Karpas-422 (cell line): Measurements from ENCODE around the gene FGF18. TPM values are rescaled to one million over a fixed set of nuclear protein-coding genes. Genes with fewer than 3 reads are reported as not detected.

Source experiments
- DNase-seq: peaks from one replicate; pipeline ENCODE4 v3.0.0-alpha.2; 2015
- H2AFZ ChIP-seq: fragments of 200-600 bp; sonication (generic); 2 replicates; pipeline ENCODE4 v1.6.1; 2014; ENCODE audit warnings: antibody characterized with exemption, low read length, mixed read lengths
- H3K27ac ChIP-seq: fragments of 200-600 bp; sonication (generic); 2 replicates; pipeline ENCODE4 v1.5.1; 2014; ENCODE audit warnings: mild to moderate bottlenecking, low read length, moderate library complexity
- H3K27me3 ChIP-seq: fragments of 200-600 bp; sonication (generic); 2 replicates; pipeline ENCODE4 v1.6.1; 2014; ENCODE audit warnings: low read length, mixed read lengths
- H3K36me3 ChIP-seq: fragments of 200-600 bp; sonication (generic); 2 replicates; pipeline ENCODE4 v1.6.1; 2014; ENCODE audit warnings: low read length, mixed read lengths; ENCODE audit not compliant: insufficient read depth
- H3K4me1 ChIP-seq: fragments of 200-600 bp; sonication (generic); 2 replicates; pipeline ENCODE4 v1.6.1; 2014; ENCODE audit warnings: mild to moderate bottlenecking, low read length, mixed read lengths
- H3K4me2 ChIP-seq: fragments of 200-600 bp; sonication (generic); 2 replicates; pipeline ENCODE4 v1.6.1; 2014; ENCODE audit warnings: low read length, low read depth, mild to moderate bottlenecking; ENCODE audit not compliant: poor library complexity, severe bottlenecking
- H3K4me3 ChIP-seq: fragments of 200-600 bp; sonication (generic); 2 replicates; pipeline ENCODE4 v1.5.1; 2014; ENCODE audit warnings: mild to moderate bottlenecking, antibody characterized with exemption, low read length, mixed read lengths
- H3K79me2 ChIP-seq: fragments of 200-600 bp; sonication (generic); 2 replicates; pipeline ENCODE4 v1.6.1; 2014; ENCODE audit warnings: mild to moderate bottlenecking, low read length, mixed read lengths
- H3K9ac ChIP-seq: fragments of 200-600 bp; sonication (generic); 2 replicates; pipeline ENCODE4 v1.6.0; 2014; ENCODE audit warnings: low read length
- H3K9me2 ChIP-seq: fragments of 200-600 bp; sonication (generic), shearing (Covaris generic); replicated peaks from 2 replicates; pipeline ENCODE4 v1.6.0; 2014; ENCODE audit warnings: mild to moderate bottlenecking, low read length, moderate library complexity; ENCODE audit not compliant: insufficient read depth
- H3K9me3 ChIP-seq: fragments of 300-700, 200-600 bp; sonication (generic); 2 replicates; pipeline ENCODE4 v1.6.1; 2014; ENCODE audit warnings: low read length, mixed read lengths
- H4K20me1 ChIP-seq: fragments of 200-600 bp; sonication (generic); 2 replicates; pipeline ENCODE4 v1.6.1; 2014; ENCODE audit warnings: mild to moderate bottlenecking, antibody characterized with exemption, low read length, low read depth; ENCODE audit not compliant: insufficient read depth
- total RNA-seq: library from RNA; depleted of rRNA; stranded (reverse); fragments of >200 nt; shearing (Covaris generic); gene quantifications from 2 replicates; pipeline ENCODE4 v1.2.3, GENCODE V29; 2014; ENCODE audit warnings: low replicate concordance

The FGF18 gene
- total RNA-seq, 1 experiment from 2014 or later: not detected

DNA sequence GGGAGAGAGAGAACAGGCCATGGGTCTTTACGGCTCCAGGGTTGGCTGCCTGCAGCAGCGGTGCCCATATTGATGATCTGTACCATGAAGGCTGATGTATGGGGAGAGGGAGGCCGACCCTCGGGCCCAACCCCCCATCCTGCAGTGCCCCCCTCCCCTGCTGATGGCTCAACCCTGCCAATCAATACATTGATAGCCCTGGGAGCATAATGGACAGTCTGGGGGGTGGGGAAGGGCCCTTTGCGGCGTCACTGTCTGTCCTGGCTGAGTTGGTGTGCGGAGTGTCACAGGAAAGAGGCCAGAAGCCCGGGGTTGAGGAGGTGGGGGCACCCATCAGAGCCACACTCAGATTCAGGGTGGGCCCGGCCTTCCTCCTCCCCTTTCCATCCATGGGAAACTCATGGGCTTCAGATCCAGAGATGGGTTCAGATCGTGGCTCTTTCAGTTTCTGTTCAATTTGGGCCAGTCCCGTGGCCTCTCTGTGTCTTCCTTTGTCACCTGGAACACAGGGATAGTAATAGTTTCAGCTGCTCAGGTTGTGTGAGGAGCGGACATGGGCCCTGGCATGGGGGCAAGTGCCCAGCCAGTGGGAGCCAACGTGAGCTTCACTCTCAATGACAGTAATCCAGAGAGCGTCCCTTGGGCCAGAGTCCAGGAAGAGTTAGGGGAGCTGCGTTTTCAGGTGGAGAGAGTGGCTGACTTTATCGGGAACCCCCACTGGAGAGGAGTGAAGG, 9.5 kb downstream of the FGF18 start:
- Histone ChIP-seq H3K4me2 (no peak overlapping the region), H3K4me3 (no peak overlapping the region), H3K4me1 (no peaks in the 10 kb centered on the region), H4K20me1 (0 out of 2 replicates have a peak, but pooled peaks cover 5% of the 10 kb centered on the region), H3K9me2 (no peaks in the 10 kb centered on the region), H2AFZ (no peak overlapping the region), H3K27ac (no peak overlapping the region), H3K9me3 (no peaks in the 10 kb centered on the region), H3K36me3 (no peaks in the 10 kb centered on the region), H3K79me2 (no peaks in the 10 kb centered on the region), H3K9ac (no peak overlapping the region), H3K27me3 (no peaks in the 10 kb centered on the region)
- no peak for DNase-seq

GRCh38 chr5:171429543-171429910, 10.1 kb downstream of the FGF18 start:
- no peak overlapping the region for H2AFZ ChIP-seq
- DNase-seq: no peak
- no peak overlapping the region for H3K27ac ChIP-seq
- H3K27me3 ChIP-seq: no peaks in the 10 kb centered on the region
- H3K4me3 ChIP-seq: no peak overlapping the region
- H3K79me2 ChIP-seq: no peaks in the 10 kb centered on the region
- H3K9me2 ChIP-seq: no peaks in the 10 kb centered on the region
- H3K4me2 ChIP-seq: no peak overlapping the region
- no peak overlapping the region for H3K9ac ChIP-seq
- H4K20me1 ChIP-seq: 0 out of 2 replicates have a peak, but pooled peaks cover 5% of the 10 kb centered on the region
- no peaks in the 10 kb centered on the region for H3K9me3 ChIP-seq
- no peaks in the 10 kb centered on the region for H3K36me3 ChIP-seq
- H3K4me1 ChIP-seq: no peaks in the 10 kb centered on the region

- Histone ChIP-seq H3K4me1 (no peaks in the 10 kb centered on the region), H3K9me2 (no peaks in the 10 kb centered on the region), H3K9me3 (no peaks in the 10 kb centered on the region), H3K27me3 (no peaks in the 10 kb centered on the region), H3K9ac (no peak overlapping the region), H3K79me2 (no peaks in the 10 kb centered on the region), H3K36me3 (no peaks in the 10 kb centered on the region), H3K4me2 (no peak overlapping the region), H4K20me1 (0 out of 2 replicates have a peak, but pooled peaks cover 5% of the 10 kb centered on the region), H2AFZ (no peak overlapping the region), H3K27ac (no peak overlapping the region), H3K4me3 (no peak overlapping the region)
- DNase-seq: no peak
Observed at GRCh38 chr5:171431251-171431777, 11.9 kb downstream of the FGF18 start.

- no peak overlapping the region for H3K4me2 ChIP-seq
- 0 out of 2 replicates have a peak, but pooled peaks cover 5% of the 10 kb centered on the region for H4K20me1 ChIP-seq
- DNase-seq: no peak
- no peaks in the 10 kb centered on the region for H3K36me3 ChIP-seq
- H3K27ac ChIP-seq: no peak overlapping the region
- H3K27me3 ChIP-seq: no peaks in the 10 kb centered on the region
- H2AFZ ChIP-seq: no peak overlapping the region
- no peaks in the 10 kb centered on the region for H3K9me3 ChIP-seq
- no peaks in the 10 kb centered on the region for H3K79me2 ChIP-seq
- no peaks in the 10 kb centered on the region for H3K4me1 ChIP-seq
- H3K9me2 ChIP-seq: no peaks in the 10 kb centered on the region
- no peak overlapping the region for H3K9ac ChIP-seq
- no peak overlapping the region for H3K4me3 ChIP-seq
Observed at GRCh38 chr5:171432076-171432475, 12.6 kb downstream of the FGF18 start.

- Histone ChIP-seq H3K9me2 (no peaks in the 10 kb centered on the region), H3K4me3 (no peak overlapping the region), H3K4me2 (no peak overlapping the region), H3K4me1 (no peaks in the 10 kb centered on the region), H3K36me3 (no peaks in the 10 kb centered on the region), H3K9me3 (no peaks in the 10 kb centered on the region), H3K79me2 (no peaks in the 10 kb centered on the region), H4K20me1 (0 out of 2 replicates have a peak, but pooled peaks cover 5% of the 10 kb centered on the region), H3K27ac (no peak overlapping the region), H3K9ac (no peak overlapping the region), H3K27me3 (no peaks in the 10 kb centered on the region), H2AFZ (no peak overlapping the region)
- DNase-seq: no peak
Observed at GRCh38 chr5:171432583-171433351, 13.3 kb downstream of the FGF18 start.

GRCh38 chr5:171433352-171433698, 13.9 kb downstream of the FGF18 start:
- Histone ChIP-seq H3K4me1 (no peaks in the 10 kb centered on the region), H4K20me1 (0 out of 2 replicates have a peak, but pooled peaks cover 4% of the 10 kb centered on the region), H3K79me2 (no peaks in the 10 kb centered on the region), H3K4me3 (no peak overlapping the region), H2AFZ (no peak overlapping the region), H3K9me2 (no peaks in the 10 kb centered on the region), H3K27ac (no peak overlapping the region), H3K36me3 (no peaks in the 10 kb centered on the region), H3K4me2 (no peak overlapping the region), H3K27me3 (no peaks in the 10 kb centered on the region), H3K9ac (no peak overlapping the region), H3K9me3 (no peaks in the 10 kb centered on the region)
- DNase-seq: no peak

GRCh38 chr5:171433982-171434676, 14.7 kb downstream of the FGF18 start:
- Histone ChIP-seq H3K9me3 (no peaks in the 10 kb centered on the region), H3K4me3 (no peak overlapping the region), H3K27ac (no peak overlapping the region), H3K4me2 (no peak overlapping the region), H4K20me1 (no peaks in the 10 kb centered on the region), H3K9ac (no peak overlapping the region), H3K79me2 (no peaks in the 10 kb centered on the region), H3K36me3 (no peaks in the 10 kb centered on the region), H3K4me1 (no peaks in the 10 kb centered on the region), H2AFZ (no peak overlapping the region), H3K27me3 (no peaks in the 10 kb centered on the region), H3K9me2 (no peaks in the 10 kb centered on the region)
- no peak for DNase-seq

DNA sequence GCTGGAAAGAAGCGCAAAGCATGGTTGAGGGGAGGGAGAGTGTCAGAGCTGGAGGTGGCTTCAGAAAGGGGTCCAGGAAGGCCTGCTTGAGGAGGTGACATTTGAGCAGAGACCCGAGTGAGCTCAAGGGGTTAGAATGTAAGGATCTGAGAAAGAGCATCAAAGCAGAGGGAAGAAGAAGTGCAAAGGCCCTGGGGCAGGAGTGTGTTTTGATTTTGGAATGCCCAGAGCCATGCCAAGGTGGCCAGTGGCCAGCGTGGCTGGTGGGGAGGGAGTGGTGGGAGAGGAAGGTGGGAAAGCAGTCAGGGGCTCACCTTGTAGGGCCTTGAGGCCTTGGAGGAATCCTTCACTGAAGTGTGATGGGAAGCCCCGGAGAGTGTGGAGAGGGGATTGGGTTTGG, 15.4 kb downstream of the FGF18 start:
- H3K79me2 ChIP-seq: no peaks in the 10 kb centered on the region
- H3K36me3 ChIP-seq: no peaks in the 10 kb centered on the region
- no peak overlapping the region for H3K4me2 ChIP-seq
- H3K4me1 ChIP-seq: no peaks in the 10 kb centered on the region
- H3K27me3 ChIP-seq: no peaks in the 10 kb centered on the region
- H2AFZ ChIP-seq: no peak overlapping the region
- H3K9me2 ChIP-seq: no peaks in the 10 kb centered on the region
- H3K9ac ChIP-seq: no peak overlapping the region
- H3K9me3 ChIP-seq: no peaks in the 10 kb centered on the region
- H3K27ac ChIP-seq: no peak overlapping the region
- DNase-seq: no peak
- no peaks in the 10 kb centered on the region for H4K20me1 ChIP-seq
- no peak overlapping the region for H3K4me3 ChIP-seq
